GM08714 (cell line): ENCODE results near the gene TREML1.
"Not testable (repeated sequence)": the region's sequence is repeated elsewhere in the genome, so short reads cannot be mapped to it uniquely, and the experiment has no call there.

Source experiments
- H3K4me3 ChIP-seq: fragments of 200-500 bp; sonication (Bioruptor generic); 2 replicates; pipeline ENCODE4 v1.5.1; 2014; ENCODE audit warnings: mild to moderate bottlenecking, low read length, inconsistent platforms
- ZNF274 ChIP-seq: IDR thresholded peaks from 2 replicates; pipeline ENCODE4 v1.6.1; 2012; ENCODE audit warnings: mild to moderate bottlenecking, low read depth, low read length

The TREML1 gene

GRCh38 chr6:41136911-41137310 is 17.2 kb downstream of the TREML1 start:
- no peak overlapping the region for H3K4me3 ChIP-seq
- no peak for TF ChIP-seq ZNF274

- TF ChIP-seq ZNF274: no peak
- H3K4me3 ChIP-seq: no peak overlapping the region
These were observed 18.9 kb downstream of the TREML1 start for GRCh38 chr6:41135062-41135832.

- no peak overlapping the region for H3K4me3 ChIP-seq
- TF ChIP-seq ZNF274: no peak
These were observed 21.9 kb downstream of the TREML1 start for GRCh38 chr6:41132254-41132653.

GRCh38 chr6:41125282-41125681 is 28.9 kb downstream of the TREML1 start:
- H3K4me3 ChIP-seq: no peak overlapping the region
- TF ChIP-seq ZNF274: no peak

- H3K4me3 ChIP-seq: no peak overlapping the region
- no peak for TF ChIP-seq ZNF274
These were observed 31.2 kb downstream of the TREML1 start for GRCh38 chr6:41122918-41123317.

GRCh38 chr6:41122373-41122772 is 31.8 kb downstream of the TREML1 start:
- no peak for TF ChIP-seq ZNF274
- H3K4me3 ChIP-seq: no peak overlapping the region

- H3K4me3 ChIP-seq: no peak overlapping the region
- TF ChIP-seq ZNF274: no peak
These were observed 34.1 kb downstream of the TREML1 start for GRCh38 chr6:41120058-41120457.

GRCh38 chr6:41119508-41119907 is 34.6 kb downstream of the TREML1 start:
- no peak overlapping the region for H3K4me3 ChIP-seq
- no peak for TF ChIP-seq ZNF274

GRCh38 chr6:41115027-41115426 is 39.1 kb downstream of the TREML1 start:
- not testable (repeated sequence) for H3K4me3 ChIP-seq

GRCh38 chr6:41111017-41111416 is 43.1 kb downstream of the TREML1 start:
- no peak overlapping the region for H3K4me3 ChIP-seq
- no peak for TF ChIP-seq ZNF274

GRCh38 chr6:41103847-41104246 is 50.3 kb downstream of the TREML1 start:
- no peak for TF ChIP-seq ZNF274
- H3K4me3 ChIP-seq: no peak overlapping the region

- no peak for TF ChIP-seq ZNF274
- H3K4me3 ChIP-seq: no peak overlapping the region
These were observed 53.3 kb downstream of the TREML1 start for GRCh38 chr6:41100871-41101287.
